ENCODE data around the gene MGARP. TPM values are rescaled to one million over a fixed set of nuclear protein-coding genes. Genes with fewer than 3 reads are reported as not detected.

MGARP gene
- total RNA-seq, 1 donor from 2014 or later, result 0.45 TPM

GRCh38 chr4:139301113-139301820 is 21.2 kb upstream of the MGARP start, which contains the start of gene NAA15:
TSS of gene NAA15 (plus strand) at chr4:139301505. CDS start at chr4:139301778, 273 bp downstream.
- H3K4me3 ChIP-seq (ENCODE audit: insufficient read depth, low read depth, low read length), result peak within 1 kb of the TSS; percentile 85
- peak; percentile 94 for DNase-seq (ENCODE audit: low read depth)
- no peak for FAIRE-seq
- Mint-ChIP-seq H3K4me1 (ENCODE audit: low read depth, unreplicated experiment) (peaks cover 18% of the 10 kb centered on the region), H3K27me3 (ENCODE audit: low read depth, unreplicated experiment) (no peaks in the 10 kb centered on the region), H3K27ac (ENCODE audit: unreplicated experiment) (peak within 1 kb of the TSS; percentile 93), H3K36me3 (ENCODE audit: low read depth, unreplicated experiment) (peaks cover 8% of the 10 kb centered on the region), H3K4me3 (ENCODE audit: unreplicated experiment) (peak within 1 kb of the TSS; percentile 99), H3K9me3 (ENCODE audit: unreplicated experiment) (peaks cover 4% of the 10 kb centered on the region)
- peaks cover 3% of the 10 kb centered on the region for H3K9me3 ChIP-seq (ENCODE audit: insufficient read depth, low read depth, low read length)
- H3K36me3 ChIP-seq (ENCODE audit: insufficient read depth, low read length), result peaks cover 3% of the 10 kb centered on the region
- no peak for TF ChIP-seq EZH2 (IDR thresholded peaks at IDR 0.05; ENCODE audit: insufficient read depth, low read length)
- no peak for TF ChIP-seq CTCF (IDR thresholded peaks at IDR 0.05; ENCODE audit: insufficient read depth, low read depth, low read length)
- H3K4me2 ChIP-seq (ENCODE audit: low read length), result peak within 1 kb of the TSS; percentile 96
- peak within 1 kb of the TSS; percentile 82 for H2AFZ ChIP-seq (ENCODE audit: low read depth, low read length)
- peak within 1 kb of the TSS; percentile 97 for H3K9ac ChIP-seq (ENCODE audit: low read length)
- H3K79me2 ChIP-seq (ENCODE audit: insufficient read depth, low read length), result peaks cover 60% of the 10 kb centered on the region
- H3K27me3 ChIP-seq (ENCODE audit: insufficient read depth, low read length), result no peaks in the 10 kb centered on the region
- H3K27ac ChIP-seq (ENCODE audit: low read depth, low read length), result peak within 1 kb of the TSS; percentile 85
- peaks cover 21% of the 10 kb centered on the region for H3K4me1 ChIP-seq (ENCODE audit: insufficient read depth, low read length)
- H4K20me1 ChIP-seq (ENCODE audit: insufficient read depth, low read length), result peaks cover 40% of the 10 kb centered on the region

- peaks cover 25% of the 10 kb centered on the region for H3K4me1 ChIP-seq (ENCODE audit: insufficient read depth, low read length)
- peaks cover 3% of the 10 kb centered on the region for H3K9me3 Mint-ChIP-seq (ENCODE audit: unreplicated experiment)
- peak overlapping the region; percentile 99 for H3K4me3 Mint-ChIP-seq (ENCODE audit: unreplicated experiment)
- peak overlapping the region; percentile 93 for H3K27ac Mint-ChIP-seq (ENCODE audit: unreplicated experiment)
- TF ChIP-seq CTCF (IDR thresholded peaks at IDR 0.05; ENCODE audit: insufficient read depth, low read depth, low read length) (no peak), EZH2 (IDR thresholded peaks at IDR 0.05; ENCODE audit: insufficient read depth, low read length) (no peak)
- peak overlapping the region; percentile 82 for H2AFZ ChIP-seq (ENCODE audit: low read depth, low read length)
- peaks cover 3% of the 10 kb centered on the region for H3K36me3 ChIP-seq (ENCODE audit: insufficient read depth, low read length)
- peaks cover 25% of the 10 kb centered on the region for H3K4me1 Mint-ChIP-seq (ENCODE audit: low read depth, unreplicated experiment)
- no peaks in the 10 kb centered on the region for H3K27me3 ChIP-seq (ENCODE audit: insufficient read depth, low read length)
- H3K9ac ChIP-seq (ENCODE audit: low read length), result peak overlapping the region; percentile 97
- DNase-seq (ENCODE audit: low read depth) (peak; percentile 64), FAIRE-seq (no peak)
- peaks cover 53% of the 10 kb centered on the region for H3K79me2 ChIP-seq (ENCODE audit: insufficient read depth, low read length)
- H3K27me3 Mint-ChIP-seq (ENCODE audit: low read depth, unreplicated experiment), result no peaks in the 10 kb centered on the region
- peaks cover 4% of the 10 kb centered on the region for H3K36me3 Mint-ChIP-seq (ENCODE audit: low read depth, unreplicated experiment)
- H3K27ac ChIP-seq (ENCODE audit: low read depth, low read length), result peak overlapping the region; percentile 85
- peaks cover 3% of the 10 kb centered on the region for H3K9me3 ChIP-seq (ENCODE audit: insufficient read depth, low read depth, low read length)
- peak overlapping the region; percentile 96 for H3K4me2 ChIP-seq (ENCODE audit: low read length)
- peak overlapping the region; percentile 85 for H3K4me3 ChIP-seq (ENCODE audit: insufficient read depth, low read depth, low read length)
- peaks cover 33% of the 10 kb centered on the region for H4K20me1 ChIP-seq (ENCODE audit: insufficient read depth, low read length)
Measured at GRCh38 chr4:139300431-139301112, 20.5 kb upstream of the MGARP start.
